Thyroid gland (tissue), 4 donors: Measurements from ENCODE around the gene CLP1. TPM values are rescaled to one million over a fixed set of nuclear protein-coding genes. Genes with fewer than 3 reads are reported as not detected.
A peak's percentile ranks its signal among the peaks of the same experiment; 100 is the strongest.
"Not testable (repeated sequence)": the region's sequence is repeated elsewhere in the genome, so short reads cannot be mapped to it uniquely, and the experiment has no call there.

ENCODE experiments used
- DNase-seq, 2 donors: peaks; one replicate each; pipeline ENCODE4 v3.0.0-alpha.2; 2019
- H3K27ac ChIP-seq, 3 donors: fragments of 200-600 bp; sonication (generic); 1 replicate in 2 of 3; 2 replicates in 1 of 3; pipeline ENCODE4 v1.5.1; 2016 to 2019; ENCODE audit warnings: mild to moderate bottlenecking in 1 of 3, moderate library complexity in 1 of 3
- H3K27me3 ChIP-seq: fragments of 200-600 bp; sonication (generic); one replicate; pipeline ENCODE4 v1.5.1; 2019
- H3K36me3 ChIP-seq, 2 donors: fragments of 200-600 bp; sonication (generic); one replicate each; pipeline ENCODE4 v1.5.1; 2016 to 2019
- H3K4me1 ChIP-seq, 2 donors: fragments of 200-600 bp; sonication (generic); one replicate each; pipeline ENCODE4 v1.5.1; 2017 to 2019
- H3K4me3 ChIP-seq, 3 donors: fragments of 200-600 bp; sonication (generic); replicated peaks in 1 of 3; 1 replicate in 2 of 3; 2 replicates in 1 of 3; pipeline ENCODE4 v1.5.1; 2016; ENCODE audit warnings: mild to moderate bottlenecking in 1 of 3
- H3K9me3 ChIP-seq: fragments of 200-600 bp; sonication (generic); one replicate; pipeline ENCODE4 v1.5.1; 2017
- POLR2A ChIP-seq, 2 donors: fragments of 450-650 bp; IDR thresholded peaks; one replicate each; pipeline ENCODE4 v1.6.1; 2017; ENCODE audit warnings: antibody characterized with exemption in 2 of 2, mild to moderate bottlenecking in 2 of 2, moderate library complexity in 1 of 2
- WGBS, 2 donors: methylation state at CpG; one replicate each; pipeline ENCODE4 v1.1.5; 2017; 5-methylcytosine and 5-hydroxymethylcytosine counted together
- intact Hi-C: fragments of 100-400 bp; cut with DNase I; formaldehyde crosslinking; loops from one replicate; pipeline ENCODE4 v1.15.1; 2023
- total RNA-seq, 4 donors: library from RNA; depleted of rRNA; stranded (reverse); fragments of >200 nt; gene quantifications; one replicate each; pipeline ENCODE4 v1.2.3, GENCODE V29; 2016
- TF ChIP-seq, protein P1 (sequence below), 6 experiments: fragments of 200-600 bp in 3 of 6; fragments of 450-650 bp in 3 of 6; sonication (generic) in 3 of 6; IDR thresholded peaks; one replicate each; pipeline ENCODE4 v1.5.1; 2016 to 2019; ENCODE audit warnings: antibody characterized with exemption in 6 of 6, mild to moderate bottlenecking in 2 of 6, inconsistent platforms in 1 of 6, moderate library complexity in 1 of 6

The CLP1 gene
- total RNA-seq, 4 donors from 2014 or later: 10.7 to 15.9 (median 14.1) TPM

DNA sequence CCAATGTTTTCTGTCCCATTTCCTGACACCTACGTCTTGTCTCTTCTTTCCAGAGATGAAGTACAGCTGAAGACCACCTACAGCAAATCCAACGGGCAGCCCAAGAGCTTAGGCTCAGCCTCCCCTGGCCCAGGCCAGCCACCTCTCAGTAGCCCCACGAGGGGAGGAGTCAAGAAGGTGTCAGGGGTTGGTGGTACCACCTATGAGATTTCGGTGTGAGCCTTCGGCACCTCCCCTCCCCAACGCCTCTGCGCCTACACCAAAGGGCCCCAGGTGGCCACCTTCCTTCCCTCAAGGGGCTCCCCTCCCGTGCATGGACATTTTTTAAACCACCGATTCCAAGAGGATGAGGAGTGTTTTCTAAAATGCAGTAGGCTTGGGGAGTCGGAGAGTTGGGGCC, 42.3 kb downstream of the CLP1 start:
- H3K36me3 ChIP-seq: peaks cover 54 to 64% of the 10 kb centered on the region in 2 donors
- H3K4me1 ChIP-seq: peaks cover 10 to 16% of the 10 kb centered on the region in 2 donors
- WGBS, 2 donors: 88 to 91% methylated on average over 10 of the region's 10 CpGs
- H3K4me3 ChIP-seq: no peak overlapping the region
- no peaks in the 10 kb centered on the region for H3K9me3 ChIP-seq
- no peak overlapping the region for H3K27ac ChIP-seq
- no peaks in the 10 kb centered on the region for H3K27me3 ChIP-seq
- TF ChIP-seq, protein P1, sequence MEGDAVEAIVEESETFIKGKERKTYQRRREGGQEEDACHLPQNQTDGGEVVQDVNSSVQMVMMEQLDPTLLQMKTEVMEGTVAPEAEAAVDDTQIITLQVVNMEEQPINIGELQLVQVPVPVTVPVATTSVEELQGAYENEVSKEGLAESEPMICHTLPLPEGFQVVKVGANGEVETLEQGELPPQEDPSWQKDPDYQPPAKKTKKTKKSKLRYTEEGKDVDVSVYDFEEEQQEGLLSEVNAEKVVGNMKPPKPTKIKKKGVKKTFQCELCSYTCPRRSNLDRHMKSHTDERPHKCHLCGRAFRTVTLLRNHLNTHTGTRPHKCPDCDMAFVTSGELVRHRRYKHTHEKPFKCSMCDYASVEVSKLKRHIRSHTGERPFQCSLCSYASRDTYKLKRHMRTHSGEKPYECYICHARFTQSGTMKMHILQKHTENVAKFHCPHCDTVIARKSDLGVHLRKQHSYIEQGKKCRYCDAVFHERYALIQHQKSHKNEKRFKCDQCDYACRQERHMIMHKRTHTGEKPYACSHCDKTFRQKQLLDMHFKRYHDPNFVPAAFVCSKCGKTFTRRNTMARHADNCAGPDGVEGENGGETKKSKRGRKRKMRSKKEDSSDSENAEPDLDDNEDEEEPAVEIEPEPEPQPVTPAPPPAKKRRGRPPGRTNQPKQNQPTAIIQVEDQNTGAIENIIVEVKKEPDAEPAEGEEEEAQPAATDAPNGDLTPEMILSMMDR (IDR thresholded peaks at IDR 0.05): no peak
- TF ChIP-seq POLR2A (IDR thresholded peaks at IDR 0.05): no peak
- no peak for DNase-seq
- intact Hi-C loops: no loop called here

DNA sequence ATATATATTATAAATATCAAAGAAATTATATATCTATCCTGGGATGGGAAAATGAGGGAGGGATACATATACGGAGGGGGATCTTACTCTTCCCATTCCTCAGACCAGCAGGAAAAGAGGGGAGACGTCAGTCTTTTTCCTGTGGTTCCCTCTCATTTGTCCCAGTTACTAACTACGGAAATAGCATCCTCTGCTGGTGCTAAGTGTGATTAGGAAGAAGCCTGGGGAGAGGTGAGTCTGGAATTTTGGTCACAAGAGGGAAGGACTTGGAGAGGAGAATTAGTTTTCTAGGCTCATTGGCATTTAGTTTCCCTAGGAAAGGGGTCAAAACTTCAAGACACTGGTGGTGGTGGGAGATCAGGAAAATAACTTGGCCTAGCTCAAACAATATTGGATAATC, 42.9 kb downstream of the CLP1 start:
- H3K27ac ChIP-seq: peak overlapping the region in 1 of 3 donors; percentile 9
- DNase-seq: no peak
- intact Hi-C loops: no loop called here
- WGBS, 2 donors: 81 to 84% methylated on average over 3 of the region's 3 CpGs
- H3K4me1 ChIP-seq: peaks cover 10 to 22% of the 10 kb centered on the region in 2 donors
- peaks cover 48 to 59% of the 10 kb centered on the region in 2 donors for H3K36me3 ChIP-seq
- no peak overlapping the region for H3K4me3 ChIP-seq
- no peaks in the 10 kb centered on the region for H3K9me3 ChIP-seq
- TF ChIP-seq POLR2A (IDR thresholded peaks at IDR 0.05): no peak
- TF ChIP-seq, protein P1 (IDR thresholded peaks at IDR 0.05): no peak
- no peaks in the 10 kb centered on the region for H3K27me3 ChIP-seq

DNA sequence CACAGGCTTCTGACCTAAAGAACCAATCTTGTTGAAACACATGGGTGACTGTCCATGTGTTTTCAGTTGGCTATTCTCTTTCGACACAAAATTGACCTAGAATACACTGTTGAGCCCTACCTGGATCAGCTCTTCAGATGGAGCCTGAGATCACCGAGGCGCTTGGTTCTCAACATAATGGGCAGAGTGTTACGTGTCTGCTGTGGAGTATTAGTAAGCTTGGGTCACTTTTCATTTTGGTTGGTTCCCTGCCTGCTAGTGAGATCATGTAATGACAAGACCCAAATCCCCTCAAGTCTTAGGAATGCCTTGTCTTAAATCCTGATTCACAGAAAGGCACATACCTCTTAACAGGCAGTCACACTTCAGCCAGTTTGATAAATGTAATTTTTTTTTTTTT, 45.8 kb downstream of the CLP1 start:
- peak; percentile 62 to 68 for DNase-seq
- peaks cover 10 to 23% of the 10 kb centered on the region in 2 donors for H3K4me1 ChIP-seq
- H3K9me3 ChIP-seq: no peaks in the 10 kb centered on the region
- no peak overlapping the region for H3K4me3 ChIP-seq
- WGBS, 2 donors: 29 to 36% methylated on average over 4 of the region's 4 CpGs
- peaks cover 24 to 30% of the 10 kb centered on the region in 2 donors for H3K36me3 ChIP-seq
- intact Hi-C loops: no loop called here
- H3K27me3 ChIP-seq: no peaks in the 10 kb centered on the region
- peak in 1 of 2 donors; percentile 33 for TF ChIP-seq POLR2A (IDR thresholded peaks at IDR 0.05)
- TF ChIP-seq, protein P1 (IDR thresholded peaks at IDR 0.05): no peak
- peak overlapping the region; percentile 71 to 77 (median 72) for H3K27ac ChIP-seq

DNA sequence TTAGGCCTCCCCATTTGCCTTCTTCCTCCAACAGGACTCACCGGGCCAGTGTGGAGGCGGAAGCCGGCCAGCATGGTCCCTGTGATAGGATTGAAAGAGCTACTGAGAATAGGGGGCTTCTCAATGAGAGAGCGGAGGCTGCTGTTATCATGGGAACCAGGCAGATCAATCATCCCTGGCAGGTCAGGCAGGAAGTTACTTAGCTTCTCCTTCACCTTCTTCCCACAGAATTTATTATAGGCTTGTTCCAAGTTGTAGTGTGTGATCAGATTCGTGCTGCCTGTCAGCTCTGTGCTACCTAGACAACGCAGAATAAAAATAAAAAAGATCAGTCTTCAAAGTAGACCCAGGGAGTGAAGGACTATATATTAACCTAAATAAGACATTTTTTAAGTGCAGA, 47.4 kb downstream of the CLP1 start:
- peaks cover 9 to 14% of the 10 kb centered on the region in 2 donors for H3K36me3 ChIP-seq
- no peaks in the 10 kb centered on the region for H3K27me3 ChIP-seq
- peaks cover 10 to 23% of the 10 kb centered on the region in 2 donors for H3K4me1 ChIP-seq
- no peak for DNase-seq
- intact Hi-C loops: no loop called here
- no peaks in the 10 kb centered on the region for H3K9me3 ChIP-seq
- TF ChIP-seq POLR2A (IDR thresholded peaks at IDR 0.05): no peak
- TF ChIP-seq, protein P1 (IDR thresholded peaks at IDR 0.05): no peak
- no peak overlapping the region for H3K4me3 ChIP-seq
- peak overlapping the region in 1 of 3 donors; percentile 42 for H3K27ac ChIP-seq
- WGBS, 2 donors: 93 to 95% methylated on average over 6 of the region's 6 CpGs

DNA sequence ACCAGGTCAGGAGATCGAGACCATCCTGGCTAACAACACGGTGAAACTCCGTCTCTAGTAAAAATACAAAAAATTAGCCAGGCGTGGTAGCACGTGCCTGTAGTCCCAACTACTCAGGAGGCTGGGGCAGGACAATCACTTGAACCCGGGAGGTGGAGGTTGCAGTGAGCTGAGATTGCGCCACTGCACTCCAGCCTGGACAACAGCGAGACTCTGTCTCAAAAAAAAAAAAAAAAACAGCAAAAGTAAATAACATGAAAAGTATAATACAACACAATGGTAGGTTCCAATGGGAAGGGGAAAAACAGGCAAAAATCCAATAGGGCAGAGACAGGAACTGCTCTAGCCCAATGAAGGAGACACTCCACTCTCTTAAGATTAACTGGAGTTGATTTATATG, 47.9 kb downstream of the CLP1 start:
- H3K27me3 ChIP-seq, DNase-seq, H3K4me3 ChIP-seq, intact Hi-C loops, H3K9me3 ChIP-seq: not testable (repeated sequence)
- Histone ChIP-seq H3K36me3 (peaks cover 4 to 11% of the 10 kb centered on the region in 2 donors), H3K4me1 (peaks cover 10 to 23% of the 10 kb centered on the region in 2 donors), H3K27ac (peak overlapping the region in 1 of 3 donors; percentile 42)
- 69 to 83% methylated on average over 8 of the region's 8 CpGs for WGBS, 2 donors
